ENCODE measurements around the gene RASAL2. TPM values are rescaled to one million over a fixed set of nuclear protein-coding genes. Genes with fewer than 3 reads are reported as not detected.

Gene RASAL2
- total and polyA plus RNA-seq, 2 of the 4 experiments (the other 2 are of a cell fraction), result 13.1 to 20.6 TPM

- ATAC-seq (ENCODE audit: low read depth) (no peak), DNase-seq (no peak)
- H4K20me1 ChIP-seq (ENCODE audit: insufficient read depth, low read length), result no peaks in the 10 kb centered on the region
- intact Hi-C loops (cut with micrococcal nuclease), result no loop called here
- no peaks in the 10 kb centered on the region for H3K9me3 ChIP-seq (ENCODE audit: control insufficient read depth, insufficient read depth, low read length)
- no peak overlapping the region for H2BK15ac ChIP-seq (ENCODE audit: low read depth, low read length)
- no peak overlapping the region for H3K27ac ChIP-seq (ENCODE audit: insufficient read depth, low read length)
- peaks cover 4% of the 10 kb centered on the region; the same call in 1 of the 2 replicates for H3K4me1 ChIP-seq (ENCODE audit: control insufficient read depth, insufficient read depth, low read length)
- H3K9ac ChIP-seq (ENCODE audit: low read depth, low read length), result no peak overlapping the region
- ChIA-PET CTCF (no interaction called here), POLR2A (ENCODE audit: unreplicated experiment) (no interaction called here)
- BruUV-seq (replicated peaks), result no TSS peak
- H3K23ac ChIP-seq (ENCODE audit: low read depth, low read length), result no peak overlapping the region
- H4K5ac ChIP-seq (ENCODE audit: low read depth, low read length), result no peak overlapping the region
- no peak overlapping the region for H3K14ac ChIP-seq (replicated peaks; ENCODE audit: low read depth, low read length)
- H2AK9ac ChIP-seq (replicated peaks; ENCODE audit: low read depth, low read length, poor library complexity), result no peak overlapping the region
- H4K8ac ChIP-seq (ENCODE audit: low read depth in 2 of 2, low read length in 2 of 2), result no peak overlapping the region
- no peak overlapping the region for H4K91ac ChIP-seq (ENCODE audit: insufficient read depth, low read depth, low read length)
- in situ Hi-C loops (cut with MboI; ENCODE audit: low sequenced_read_pairs), result no loop called here
- H3K4me3 ChIP-seq (ENCODE audit: insufficient read depth, low read depth, low read length), result no peak overlapping the region
- no peak overlapping the region for H3K56ac ChIP-seq (ENCODE audit: extremely low read depth, insufficient read depth, low read length)
- H3K9me1 ChIP-seq (ENCODE audit: insufficient read depth, low read length), result peaks cover 3% of the 10 kb centered on the region; the same call in 1 of the 2 replicates
- H2AK5ac ChIP-seq (ENCODE audit: low read depth, low read length), result no peak overlapping the region
- no peak overlapping the region for H2BK5ac ChIP-seq (ENCODE audit: low read depth, low read length, poor library complexity, severe bottlenecking)
- no peak overlapping the region for H2BK20ac ChIP-seq (ENCODE audit: low read depth, low read length)
- no peaks in the 10 kb centered on the region for H3K36me3 ChIP-seq (ENCODE audit: control insufficient read depth, insufficient read depth, low read length)
- TF ChIP-seq CTCF (conservative IDR thresholded peaks at IDR 0.05; ENCODE audit: low read depth, low read length) (no peak), CEBPB (IDR thresholded peaks at IDR 0.05; ENCODE audit: low read depth, low read length) (no peak), CHD1 (IDR thresholded peaks at IDR 0.05; ENCODE audit: low read depth, low read length) (no peak), RAD21 (IDR thresholded peaks at IDR 0.05; ENCODE audit: low read length) (no peak), MAZ (IDR thresholded peaks at IDR 0.05; ENCODE audit: borderline replicate concordance, low read depth, low read length) (no peak), MXI1 (IDR thresholded peaks at IDR 0.05; ENCODE audit: borderline replicate concordance, low read depth, low read length) (no peak), BHLHE40 (IDR thresholded peaks at IDR 0.05; ENCODE audit: low read depth, low read length) (no peak), RCOR1 (IDR thresholded peaks at IDR 0.05; ENCODE audit: insufficient replicate concordance, low read length) (no peak), USF2 (IDR thresholded peaks at IDR 0.05; ENCODE audit: low read depth, low read length) (no peak), RFX5 (IDR thresholded peaks at IDR 0.05; ENCODE audit: low read depth, low read length) (no peak), FOS (IDR thresholded peaks at IDR 0.05; ENCODE audit: low read depth, low read length) (no peak), NFE2L2 (IDR thresholded peaks at IDR 0.05; ENCODE audit: low read depth, low read length) (no peak), MAFK (IDR thresholded peaks at IDR 0.05; ENCODE audit: low read depth, low read length) (no peak), ELK1 (IDR thresholded peaks at IDR 0.05; ENCODE audit: borderline replicate concordance, low read depth, low read length) (no peak), SMC3 (IDR thresholded peaks at IDR 0.05; ENCODE audit: low read depth, low read length) (no peak), POLR2A (IDR thresholded peaks at IDR 0.05; ENCODE audit: low read depth, low read length) (no peak)
- WGBS, 2 experiments (ENCODE audit: extremely low coverage in 2 of 2, insufficient read length in 1 of 2), result no CpG with 5 or more reads among the region's 1 CpG
- dilution Hi-C loops (cut with HindIII; ENCODE audit: low sequenced_read_pairs, unreplicated experiment), result no loop called here
- peaks cover 8 to 24% of the 10 kb centered on the region in 2 experiments; a peak in 3 of 4 replicates for H3K79me1 ChIP-seq (ENCODE audit: low read depth in 1 of 2, low read length in 2 of 2)
- no peak overlapping the region for H2AFZ ChIP-seq (replicated peaks; ENCODE audit: low read length, poor library complexity)
- no peaks in the 10 kb centered on the region for H3K27me3 ChIP-seq (ENCODE audit: control insufficient read depth, insufficient read depth, low read length)
- H3K4ac ChIP-seq (ENCODE audit: low read depth, low read length), result no peak overlapping the region
- H3K4me2 ChIP-seq (ENCODE audit: low read depth, low read length), result no peak overlapping the region
- no peak overlapping the region for H2BK120ac ChIP-seq (ENCODE audit: low read depth, low read length)
- no peak overlapping the region for H3K18ac ChIP-seq (ENCODE audit: low read depth, low read length)
These were observed 236.2 kb downstream of the RASAL2 start for GRCh38 chr1:178330153-178330552.
